Measurements from ENCODE around the gene STXBP6.

DNA sequence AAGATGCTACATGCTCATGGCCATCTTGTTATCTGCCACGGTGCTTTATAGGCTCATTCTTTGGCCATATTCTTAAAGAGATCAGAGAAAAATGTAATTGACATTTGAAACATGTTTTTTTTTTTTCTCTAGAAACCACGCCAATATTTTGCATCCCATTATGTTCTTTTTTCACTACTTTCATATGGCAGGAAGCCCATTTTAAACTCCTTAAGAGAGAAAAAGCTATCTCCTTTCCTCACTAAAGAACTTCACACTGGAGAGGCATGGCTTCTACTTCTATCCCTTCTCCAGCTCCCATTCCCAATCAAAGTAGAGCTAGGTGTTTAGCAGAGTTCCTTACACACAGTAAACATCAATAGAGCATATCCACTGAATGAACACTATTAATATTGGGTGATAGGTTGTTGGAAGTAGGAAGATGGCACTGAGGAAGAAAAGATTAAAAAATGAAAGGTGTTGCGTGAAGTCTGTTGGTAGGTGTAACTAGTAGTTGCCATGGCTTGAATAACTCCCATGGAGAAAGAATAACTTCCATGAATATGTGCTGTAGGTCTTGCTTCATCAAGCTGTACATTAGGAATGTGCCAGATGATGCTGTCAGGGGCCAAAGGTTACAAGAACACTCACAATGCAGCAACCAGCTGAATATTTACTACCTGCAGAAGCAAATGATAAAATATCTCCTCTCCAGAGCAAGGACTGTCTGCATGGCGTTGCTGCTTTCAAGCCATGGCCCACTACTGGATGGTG, 178.8 kb downstream of the STXBP6 start:
- TF ChIP-seq POLR2AphosphoS5 (IDR thresholded peaks at IDR 0.05) (no peak), CTCF (IDR thresholded peaks at IDR 0.05; ENCODE audit: poor library complexity, severe bottlenecking) (no peak), EP300 (conservative IDR thresholded peaks at IDR 0.05; ENCODE audit: poor library complexity, severe bottlenecking) (no peak), SMC3 (conservative IDR thresholded peaks at IDR 0.05; ENCODE audit: poor library complexity) (no peak), EZH2 (IDR thresholded peaks at IDR 0.05; ENCODE audit: borderline replicate concordance, insufficient read depth, low read length, poor library complexity, severe bottlenecking) (no peak), RAD21 (conservative IDR thresholded peaks at IDR 0.05) (no peak), MXI1 (conservative IDR thresholded peaks at IDR 0.05; ENCODE audit: poor library complexity, severe bottlenecking) (no peak)
- TF ChIP-seq, protein P1, sequence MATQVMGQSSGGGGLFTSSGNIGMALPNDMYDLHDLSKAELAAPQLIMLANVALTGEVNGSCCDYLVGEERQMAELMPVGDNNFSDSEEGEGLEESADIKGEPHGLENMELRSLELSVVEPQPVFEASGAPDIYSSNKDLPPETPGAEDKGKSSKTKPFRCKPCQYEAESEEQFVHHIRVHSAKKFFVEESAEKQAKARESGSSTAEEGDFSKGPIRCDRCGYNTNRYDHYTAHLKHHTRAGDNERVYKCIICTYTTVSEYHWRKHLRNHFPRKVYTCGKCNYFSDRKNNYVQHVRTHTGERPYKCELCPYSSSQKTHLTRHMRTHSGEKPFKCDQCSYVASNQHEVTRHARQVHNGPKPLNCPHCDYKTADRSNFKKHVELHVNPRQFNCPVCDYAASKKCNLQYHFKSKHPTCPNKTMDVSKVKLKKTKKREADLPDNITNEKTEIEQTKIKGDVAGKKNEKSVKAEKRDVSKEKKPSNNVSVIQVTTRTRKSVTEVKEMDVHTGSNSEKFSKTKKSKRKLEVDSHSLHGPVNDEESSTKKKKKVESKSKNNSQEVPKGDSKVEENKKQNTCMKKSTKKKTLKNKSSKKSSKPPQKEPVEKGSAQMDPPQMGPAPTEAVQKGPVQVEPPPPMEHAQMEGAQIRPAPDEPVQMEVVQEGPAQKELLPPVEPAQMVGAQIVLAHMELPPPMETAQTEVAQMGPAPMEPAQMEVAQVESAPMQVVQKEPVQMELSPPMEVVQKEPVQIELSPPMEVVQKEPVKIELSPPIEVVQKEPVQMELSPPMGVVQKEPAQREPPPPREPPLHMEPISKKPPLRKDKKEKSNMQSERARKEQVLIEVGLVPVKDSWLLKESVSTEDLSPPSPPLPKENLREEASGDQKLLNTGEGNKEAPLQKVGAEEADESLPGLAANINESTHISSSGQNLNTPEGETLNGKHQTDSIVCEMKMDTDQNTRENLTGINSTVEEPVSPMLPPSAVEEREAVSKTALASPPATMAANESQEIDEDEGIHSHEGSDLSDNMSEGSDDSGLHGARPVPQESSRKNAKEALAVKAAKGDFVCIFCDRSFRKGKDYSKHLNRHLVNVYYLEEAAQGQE (IDR thresholded peaks at IDR 0.05; ENCODE audit: borderline replicate concordance): no peak

Data from neural cell (in vitro differentiated cells).